ENCODE measurements around the gene ACSS1.

Gene ACSS1

DNA sequence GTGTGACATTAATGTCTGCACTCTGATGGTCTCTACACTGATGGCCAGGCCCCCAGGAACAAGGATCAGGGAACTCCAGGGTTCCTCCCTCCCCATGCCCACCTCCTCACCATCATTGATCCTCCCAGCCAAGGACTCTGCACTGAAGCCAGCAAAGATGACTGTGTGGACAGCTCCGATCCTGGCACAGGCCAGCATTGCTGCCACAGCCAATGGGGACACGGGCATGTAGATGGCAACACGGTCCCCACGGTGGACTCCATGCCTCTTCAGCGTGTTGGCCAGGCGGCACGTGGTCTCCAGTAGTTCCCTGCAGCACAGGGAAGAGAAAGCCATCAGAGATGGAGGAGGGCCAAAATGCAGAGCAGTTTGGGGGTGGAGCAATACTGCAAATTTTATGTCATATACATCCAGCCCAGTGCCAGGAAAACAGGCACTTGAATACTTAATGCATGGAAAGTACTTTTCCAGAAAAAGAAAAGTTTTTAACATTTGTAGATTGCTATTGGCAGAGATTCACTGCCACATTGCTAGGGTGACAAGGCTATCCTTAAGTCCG is 27.2 kb downstream of the ACSS1 start:
- no peak for DNase-seq

DNA sequence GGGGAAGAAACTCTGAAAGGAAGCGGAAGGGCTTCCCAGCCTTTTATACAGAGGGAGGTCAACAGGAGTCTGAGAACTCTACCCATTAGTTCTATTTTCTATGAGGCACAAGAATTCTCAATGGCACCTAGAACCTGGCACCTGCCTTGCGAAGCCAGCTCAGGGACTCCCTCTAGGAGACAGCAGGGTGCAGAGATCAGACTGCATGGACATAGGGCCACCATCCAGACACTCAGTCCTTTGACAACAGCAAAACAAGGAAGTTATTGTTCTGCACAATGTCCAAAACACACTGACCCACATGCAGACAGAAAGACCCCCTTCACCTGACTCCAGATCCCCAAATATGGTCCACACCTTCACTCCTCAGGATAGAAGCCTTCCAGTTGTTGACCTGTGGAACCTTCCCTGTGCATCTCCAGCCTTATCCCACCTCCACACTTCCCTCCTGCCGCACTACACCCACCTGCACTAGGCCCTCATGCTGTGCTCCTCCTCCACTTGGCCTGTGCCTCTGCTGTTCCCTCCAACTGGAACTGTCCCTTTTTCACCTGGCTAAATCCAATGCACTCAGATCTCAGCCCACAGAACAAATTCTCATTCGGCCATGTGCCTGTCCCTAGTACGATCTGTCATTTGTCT is 27.8 kb downstream of the ACSS1 start:
- DNase-seq: no peak

DNA sequence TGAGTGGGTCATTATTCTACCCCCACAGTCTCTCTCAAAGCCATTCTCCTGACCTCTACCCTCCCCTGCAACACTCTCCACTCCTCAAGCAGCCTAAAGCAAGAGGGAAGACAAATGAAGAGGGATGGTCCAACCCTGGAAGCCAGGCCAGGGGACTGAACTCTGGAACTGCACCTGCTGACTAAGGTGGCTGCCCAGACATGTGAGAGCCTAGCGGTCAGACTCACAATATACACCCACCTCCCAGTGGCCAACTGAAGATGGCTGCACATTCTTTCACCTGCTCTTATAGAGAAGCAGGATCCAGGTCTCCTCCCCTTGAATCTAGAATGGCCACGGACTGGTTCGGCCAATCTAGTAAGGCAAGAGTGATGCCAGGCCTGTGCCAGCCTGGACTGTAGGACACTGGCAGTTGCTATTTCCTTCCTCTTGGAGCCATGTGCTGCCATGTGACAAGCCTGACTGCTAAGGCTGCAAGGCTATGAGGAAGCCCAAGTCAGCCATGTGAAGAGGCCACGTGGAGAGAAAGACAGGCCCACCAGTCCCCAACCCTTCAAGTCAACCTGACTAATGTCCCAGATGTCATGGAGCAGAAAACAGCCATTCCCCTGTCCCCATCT is 31.8 kb downstream of the ACSS1 start:
- DNase-seq: no peak

DNA sequence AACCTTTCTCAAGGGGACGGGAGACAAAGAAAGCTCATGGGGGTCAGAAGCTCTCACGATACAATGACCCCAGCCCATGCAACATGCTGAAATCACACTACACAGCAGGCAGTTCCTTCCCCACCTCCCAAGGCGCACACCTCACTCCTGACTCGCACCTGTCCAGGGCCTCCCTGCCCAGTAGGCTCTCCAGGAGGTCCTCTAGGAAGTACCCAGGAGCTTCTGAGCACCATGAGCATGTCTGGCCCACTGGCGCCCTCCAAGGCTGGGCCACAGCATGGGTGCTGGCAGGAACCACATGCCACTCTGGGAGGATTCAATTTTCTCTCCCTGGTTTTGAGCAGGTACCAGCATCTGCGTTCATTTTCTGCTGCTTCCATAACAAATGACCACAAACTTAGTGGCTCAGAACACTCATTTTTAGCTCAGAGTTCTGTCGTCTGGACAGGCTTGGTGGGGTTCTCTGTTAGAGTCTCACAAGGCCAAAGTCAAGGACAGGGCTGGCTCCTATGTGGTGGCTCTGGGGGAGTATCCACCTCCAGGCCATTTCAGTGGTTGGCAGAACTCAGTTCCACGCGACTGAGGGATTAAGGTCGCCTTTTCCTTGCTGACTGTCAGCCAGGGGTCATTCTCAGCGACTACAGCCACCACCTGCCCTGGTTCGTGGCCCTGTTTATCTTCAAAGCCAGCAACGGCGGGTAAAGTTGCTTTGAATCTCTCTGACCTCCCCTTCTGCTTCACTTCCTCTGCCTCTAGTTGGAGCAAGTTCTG is 32.7 kb downstream of the ACSS1 start:
- DNase-seq: no peak

DNA sequence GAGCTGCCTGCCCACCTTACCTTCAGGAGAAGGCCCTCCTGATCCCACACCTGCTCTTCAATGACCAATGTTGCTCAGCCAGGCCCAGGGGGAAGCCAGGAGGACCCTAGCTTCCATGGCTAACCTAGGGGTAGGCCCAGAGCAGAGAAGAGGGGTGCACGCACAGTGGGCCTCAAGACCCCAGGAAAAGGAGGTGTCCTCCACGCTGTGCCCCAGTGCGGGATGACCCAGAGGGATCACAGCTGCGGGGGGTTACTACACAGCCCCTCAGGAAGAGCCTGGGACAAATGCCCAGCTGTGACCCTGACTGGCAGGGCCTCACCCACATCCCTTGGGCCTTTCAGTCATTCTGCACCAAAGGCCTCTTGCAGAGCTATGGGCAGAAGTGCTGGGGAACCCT is 33.8 kb downstream of the ACSS1 start:
- no peak for DNase-seq

DNA sequence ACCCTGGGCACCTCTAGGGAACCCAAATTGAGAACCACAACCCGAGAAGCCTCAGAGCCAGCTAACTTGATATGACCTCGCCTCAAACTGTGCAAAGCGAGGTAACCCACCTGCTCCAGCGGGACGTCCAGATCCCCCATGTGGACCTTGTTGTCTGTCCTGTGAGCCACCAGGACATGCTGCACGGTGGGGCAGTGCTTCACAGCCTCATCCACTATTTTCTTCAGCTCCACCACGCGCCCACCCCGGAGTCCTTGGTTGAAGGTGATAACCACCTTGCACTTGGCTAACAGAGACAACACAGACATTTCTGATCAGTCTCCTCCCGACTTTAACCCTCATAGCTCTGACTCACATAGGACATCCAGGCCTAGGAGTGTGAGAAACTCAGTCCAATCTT is 34.6 kb downstream of the ACSS1 start:
- no peak for DNase-seq

DNA sequence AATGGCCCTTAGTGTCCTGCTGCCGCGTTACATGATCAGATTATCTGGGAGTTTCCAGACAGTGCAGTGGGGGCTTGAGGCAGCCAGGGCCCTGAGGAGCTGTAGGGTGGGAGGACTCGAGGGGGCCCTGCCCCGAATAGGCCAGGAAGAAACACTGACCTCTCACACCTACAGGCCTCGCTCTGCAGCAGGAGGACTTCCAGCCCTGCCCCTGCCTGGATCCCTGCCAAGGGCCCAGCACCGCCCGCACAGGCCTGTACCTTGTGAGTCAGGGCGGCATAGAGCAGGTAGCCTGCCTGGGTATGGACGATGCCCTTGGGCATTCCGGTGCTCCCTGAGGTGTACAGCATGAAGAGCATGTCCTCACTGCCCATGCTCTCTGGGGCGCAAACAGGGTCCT is 35.3 kb downstream of the ACSS1 start:
- no peak for DNase-seq

DNA sequence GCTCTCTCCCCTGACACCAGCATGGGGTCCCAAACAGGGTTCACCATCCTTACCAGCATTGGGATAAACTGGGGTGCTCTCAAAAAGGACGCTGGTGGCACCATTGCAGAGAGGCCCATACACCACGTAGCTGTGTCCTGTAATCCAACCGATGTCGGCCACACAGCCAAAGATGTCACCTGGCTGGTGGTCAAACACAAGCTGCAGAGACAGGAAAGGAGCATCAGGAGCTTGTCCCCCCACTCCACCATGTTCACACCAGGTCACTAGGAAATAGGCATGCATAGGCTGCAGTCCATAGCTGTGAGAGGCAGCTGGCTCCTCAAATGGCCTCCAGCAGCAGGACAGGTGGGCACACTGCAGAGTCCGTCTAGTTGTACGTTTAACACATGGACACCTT is 36.6 kb downstream of the ACSS1 start:
- no peak for DNase-seq

DNA sequence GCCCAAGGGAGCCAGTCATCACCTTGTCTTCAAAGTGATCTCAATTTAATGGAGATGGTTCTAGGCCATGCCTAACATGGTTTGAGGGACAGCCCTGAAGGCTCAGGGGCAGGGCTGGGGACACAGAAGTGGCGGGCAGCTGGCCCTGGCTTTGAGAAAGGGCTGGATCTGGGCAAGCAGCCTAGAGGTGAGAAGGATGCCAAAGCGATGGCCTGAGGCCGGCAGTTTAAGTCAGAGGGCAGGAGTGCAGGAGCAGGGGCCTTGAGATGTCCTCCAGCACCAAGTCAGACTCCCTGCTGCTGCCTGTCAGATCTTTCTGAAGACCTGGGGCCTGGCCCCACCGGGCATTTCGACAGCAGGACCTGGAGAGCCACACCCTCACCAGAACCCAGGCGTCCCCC is 37.0 kb downstream of the ACSS1 start:
- no peak for DNase-seq

DNA sequence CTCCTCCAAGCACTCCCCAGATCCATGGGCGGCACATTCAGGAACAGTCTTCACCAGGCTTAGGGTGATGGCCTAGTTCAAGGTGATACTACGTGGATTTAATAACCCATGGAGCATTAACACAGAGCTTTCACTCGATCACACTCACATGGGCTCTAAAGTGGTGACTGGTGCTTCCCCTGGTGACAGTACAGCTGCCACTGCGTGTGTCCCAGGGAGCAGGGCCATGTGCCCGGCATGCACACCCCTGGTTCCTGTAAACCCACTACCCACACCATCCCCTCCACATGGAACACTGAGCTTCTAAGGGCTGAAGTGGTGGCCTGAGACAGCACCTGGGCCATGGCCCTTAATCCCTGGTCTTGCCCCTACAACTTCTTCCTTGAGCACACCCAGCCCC is 37.6 kb downstream of the ACSS1 start:
- DNase-seq: no peak

DNA sequence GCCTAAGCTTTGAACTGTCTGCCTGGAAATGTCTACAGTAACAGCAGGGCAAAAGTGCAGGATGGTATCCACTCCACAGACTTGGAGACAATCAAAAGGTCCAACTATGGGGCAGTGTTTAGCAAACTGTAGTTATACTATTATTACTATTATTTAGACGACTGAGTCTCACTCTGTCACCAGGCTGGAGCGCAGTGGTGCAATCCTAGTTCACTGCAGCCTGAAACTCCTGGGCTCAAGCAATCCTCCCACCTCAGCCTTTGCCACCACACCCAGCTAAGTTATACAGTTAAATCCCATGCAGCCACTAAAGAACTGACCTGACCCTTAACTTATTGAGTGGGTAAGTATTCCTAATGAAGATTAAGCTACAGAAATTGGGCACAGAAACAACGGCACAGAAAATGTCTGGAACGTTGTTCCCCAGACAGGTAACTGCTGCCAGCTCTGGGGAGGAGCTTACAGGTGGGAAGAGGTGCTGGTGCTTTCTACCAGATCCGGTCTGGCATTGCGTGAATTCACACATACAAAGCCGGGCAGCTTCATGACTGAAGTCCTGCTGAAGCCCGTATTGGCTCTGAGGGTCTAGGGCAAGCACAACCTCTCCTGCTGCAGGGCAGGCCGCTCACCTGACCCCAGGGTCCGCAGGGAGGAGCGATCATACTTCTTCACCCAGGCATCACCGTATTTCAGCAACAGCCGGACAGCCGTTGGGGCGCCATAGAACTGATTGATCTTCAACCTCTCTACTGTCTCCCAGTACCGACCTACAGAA is 38.4 kb downstream of the ACSS1 start:
- DNase-seq: no peak

DNA sequence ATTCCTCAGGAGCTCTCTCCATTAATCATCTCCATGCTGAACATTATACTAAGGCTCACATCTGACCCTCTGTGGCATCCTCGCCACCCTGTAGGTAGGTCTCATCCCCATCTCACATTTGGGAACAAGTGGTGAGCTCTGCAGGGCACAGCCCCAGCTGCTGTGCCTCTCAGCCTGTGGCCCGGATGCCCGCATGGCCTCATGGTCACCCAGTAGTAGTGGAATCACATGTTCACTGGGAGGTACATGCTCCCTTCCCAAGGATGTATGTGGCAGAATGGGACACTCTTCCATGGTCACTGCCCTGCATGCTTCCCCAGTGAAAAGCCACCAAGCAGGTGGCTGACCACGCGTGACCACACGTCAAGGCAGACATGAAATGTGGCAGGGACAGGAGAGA is 39.1 kb downstream of the ACSS1 start:
- no peak for DNase-seq

DNA sequence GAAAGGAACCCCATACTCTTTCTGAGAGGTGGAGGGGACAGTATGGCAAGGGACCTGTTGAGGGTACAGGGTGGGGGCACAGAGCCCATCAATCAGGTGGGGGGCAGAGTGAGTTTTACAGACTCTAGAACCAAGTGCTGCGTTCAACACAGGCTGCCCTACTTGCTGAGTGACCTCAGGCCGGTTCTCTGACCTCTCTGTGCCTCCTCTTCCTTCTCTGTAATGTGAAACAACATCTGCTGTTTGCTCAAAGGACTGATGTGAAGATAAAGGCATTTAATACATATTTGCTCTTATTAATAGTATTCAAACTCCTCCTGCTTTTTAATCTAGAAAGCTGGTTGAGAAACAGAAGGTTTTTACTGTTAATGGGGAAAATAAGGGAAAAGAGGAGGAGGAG is 39.5 kb downstream of the ACSS1 start:
- no peak for DNase-seq

DNA sequence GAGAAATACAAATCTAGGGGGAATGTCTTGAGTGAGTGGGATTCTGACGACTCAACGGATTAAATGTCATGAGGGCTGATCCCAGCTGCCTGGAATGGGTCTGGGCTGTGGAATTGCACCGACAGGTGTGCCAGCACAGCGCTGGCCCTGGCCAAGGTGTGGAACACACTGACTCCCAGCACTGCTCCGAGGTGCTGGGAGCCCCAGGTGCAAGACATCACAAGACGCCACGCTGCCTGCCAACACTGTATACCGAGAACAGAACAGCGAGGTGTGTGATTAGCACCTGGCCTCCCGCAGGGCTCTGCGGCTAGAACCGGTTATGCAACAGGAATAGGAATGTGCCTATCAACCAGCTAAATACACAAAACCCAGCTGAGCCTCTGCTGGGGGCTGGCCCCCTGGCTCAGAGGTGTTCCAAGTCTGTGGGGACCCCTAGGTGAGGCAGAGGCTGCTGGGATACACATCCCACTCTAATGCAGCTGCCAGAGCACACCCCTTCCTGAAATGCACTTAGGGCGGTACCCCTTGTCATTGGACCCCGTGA is 40.6 kb downstream of the ACSS1 start:
- DNase-seq: no peak

DNA sequence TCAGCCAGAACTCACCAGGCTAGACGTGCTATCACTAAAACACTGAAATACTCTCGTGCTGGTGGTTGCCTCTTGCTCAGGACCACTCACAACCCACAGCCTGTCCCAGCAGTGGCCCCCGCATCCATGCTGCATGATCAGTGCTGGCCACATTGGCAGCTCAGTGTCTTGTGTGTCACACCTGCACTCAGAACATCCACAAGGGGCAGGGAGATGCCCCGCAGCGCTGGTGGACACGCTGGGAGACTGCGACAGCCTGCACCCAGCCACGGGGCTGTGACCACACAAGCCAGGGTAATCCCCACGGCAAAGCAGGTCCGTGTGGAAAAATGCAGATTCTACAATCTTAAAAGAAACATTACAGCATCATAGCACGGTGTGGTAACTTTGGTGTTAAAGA is 41.5 kb downstream of the ACSS1 start:
- DNase-seq: no peak

DNA sequence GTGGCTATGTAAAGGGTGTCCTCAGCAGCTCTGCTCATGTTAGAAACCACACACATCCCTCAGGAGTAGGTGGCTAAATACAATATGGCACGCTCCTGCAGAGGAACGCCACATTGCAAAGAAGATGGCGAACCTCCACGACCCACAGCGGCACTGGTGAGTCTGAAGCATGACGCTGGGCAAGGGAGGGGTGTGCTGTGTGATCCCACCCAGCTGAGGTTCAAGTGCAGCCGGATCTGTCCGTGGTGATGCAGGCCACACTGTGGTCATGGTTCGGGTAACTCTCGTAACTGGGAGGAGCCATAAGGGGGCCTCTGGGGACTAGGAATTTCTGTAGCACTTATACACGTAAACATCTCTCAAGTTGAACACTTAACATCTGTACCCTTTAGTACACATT is 42.0 kb downstream of the ACSS1 start:
- DNase-seq: no peak

DNA sequence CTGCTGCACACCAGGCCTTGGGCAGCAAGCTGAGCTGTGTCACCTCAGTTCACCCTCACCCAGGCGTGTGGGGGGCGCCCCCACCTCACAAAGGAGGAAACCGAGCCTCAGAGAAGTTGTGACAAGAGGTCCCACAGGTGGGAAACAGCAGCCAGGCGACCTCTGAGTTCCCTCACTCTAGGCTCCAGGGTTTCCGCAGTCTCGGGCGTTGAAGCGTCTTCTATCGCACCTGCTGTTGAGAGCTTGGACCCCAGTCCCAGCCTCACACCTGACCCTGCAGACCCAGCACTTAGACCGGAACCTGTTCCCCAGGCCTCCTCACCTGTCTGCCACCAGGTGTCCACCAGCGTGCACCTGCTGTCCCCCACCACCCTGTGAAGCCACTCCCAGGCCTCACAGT is 43.1 kb downstream of the ACSS1 start:
- DNase-seq: no peak

DNA sequence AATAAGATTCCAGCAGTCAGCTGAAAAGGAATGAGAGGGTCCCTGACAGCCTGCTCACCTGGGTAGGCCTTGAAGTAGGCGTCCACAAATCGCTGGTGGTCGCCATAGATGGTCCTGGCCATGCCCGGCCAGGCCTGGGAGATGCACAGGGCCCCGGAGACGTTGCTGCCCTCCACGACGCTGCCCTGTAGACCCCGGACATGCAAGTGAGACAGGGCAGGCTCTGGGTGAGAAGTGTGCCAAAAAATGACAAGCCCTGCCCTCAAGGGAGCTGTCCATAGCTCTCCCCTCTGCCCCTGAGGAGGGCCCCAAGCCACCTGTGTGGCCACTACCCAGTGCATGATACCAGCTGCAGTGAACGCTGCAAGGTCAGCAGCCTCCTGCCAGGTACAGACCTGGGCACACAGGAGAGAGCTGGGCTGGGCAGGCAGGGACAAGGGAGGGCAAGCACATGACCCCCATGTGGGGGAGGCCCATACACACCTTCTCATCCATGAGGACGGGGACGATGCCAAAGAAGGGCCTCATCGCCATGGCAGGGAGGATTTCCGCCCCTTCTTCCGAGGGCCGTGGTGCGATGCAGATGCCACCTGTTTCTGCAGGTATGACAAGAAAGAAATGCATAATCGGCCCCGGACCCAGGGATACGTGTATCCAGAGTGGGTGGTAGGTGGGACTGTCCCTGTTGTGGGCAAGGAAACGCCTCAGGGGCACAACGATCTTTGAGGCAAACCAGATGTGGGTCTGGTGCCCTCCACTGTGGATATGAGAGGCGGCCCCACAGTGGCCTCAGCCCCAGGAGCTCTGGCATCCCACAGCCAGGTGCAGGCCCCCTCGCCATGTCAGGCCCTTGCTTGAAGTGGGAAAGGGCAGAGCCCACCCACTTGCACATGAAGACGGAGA is 44.2 kb downstream of the ACSS1 start:
- no peak for DNase-seq

DNA sequence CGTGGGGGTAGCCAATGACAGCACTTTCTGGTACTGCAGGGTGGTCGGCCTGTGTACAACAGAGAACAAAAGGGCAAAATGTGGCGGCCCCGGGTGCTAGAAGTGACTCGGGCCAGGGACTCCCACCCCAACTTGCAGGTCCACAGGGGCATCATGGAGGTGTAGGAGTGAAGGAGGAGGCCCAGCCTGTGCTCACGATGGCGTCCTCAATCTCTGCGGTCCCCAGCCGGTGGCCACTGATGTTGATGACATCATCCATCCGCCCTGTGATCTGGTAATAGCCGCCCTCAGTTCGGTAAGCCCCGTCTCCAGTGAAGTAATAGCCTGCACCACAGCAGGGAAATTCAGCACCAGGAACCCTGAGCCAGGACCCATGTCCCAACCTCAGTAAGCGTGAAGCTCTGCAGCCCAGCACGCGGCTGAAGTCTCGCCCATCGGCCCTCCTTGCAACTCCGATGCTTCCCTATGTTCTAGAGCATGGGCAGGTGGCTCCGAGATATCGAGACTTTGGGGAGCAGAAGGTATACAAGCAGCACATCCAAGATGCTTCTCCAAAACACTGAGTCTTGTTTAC is 45.2 kb downstream of the ACSS1 start:
- no peak for DNase-seq

DNA sequence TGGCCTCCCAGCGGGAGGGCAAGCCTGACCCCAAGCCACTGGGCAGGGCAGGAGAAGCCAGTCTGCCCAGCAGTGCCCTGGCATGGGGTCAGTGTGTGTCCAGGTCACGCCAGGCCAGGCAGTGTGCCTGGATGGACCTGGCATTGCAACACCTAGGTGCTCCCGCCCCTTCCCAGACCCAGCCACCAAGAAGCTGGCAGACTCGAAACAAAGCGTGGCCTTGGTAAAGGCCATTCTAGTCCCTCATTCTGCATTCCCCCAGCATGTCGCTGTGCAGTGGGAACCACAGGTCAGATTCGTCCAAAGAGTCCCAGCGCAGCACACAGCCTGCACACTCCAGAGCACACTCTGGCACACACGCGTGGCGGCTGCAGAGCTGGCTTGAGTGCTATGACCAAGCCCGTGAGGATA is 46.1 kb downstream of the ACSS1 start:
- DNase-seq: no peak

DNA sequence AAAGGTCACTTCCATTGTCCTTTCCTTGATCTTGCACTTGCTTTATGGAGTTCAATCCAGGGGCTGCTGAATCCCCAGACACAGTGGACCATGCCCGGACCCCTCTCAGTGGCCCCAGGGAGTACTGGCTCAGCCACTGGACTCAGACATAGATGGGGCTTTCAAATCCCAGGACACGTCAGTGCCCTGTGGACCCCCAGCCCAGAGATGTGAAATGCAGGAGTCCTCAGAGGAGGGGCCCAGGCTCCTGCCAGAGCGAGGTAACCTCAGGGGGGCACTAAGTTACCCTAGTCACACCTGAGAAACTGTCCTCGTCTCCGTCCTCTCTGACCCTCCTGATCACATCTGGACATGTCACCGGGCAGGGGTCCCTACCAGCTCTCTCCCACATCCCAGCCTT is 46.7 kb downstream of the ACSS1 start:
- DNase-seq: no peak

Measured in CD4-positive, alpha-beta T cell treated with Interleukin-17A for 4 hours (primary cell).